ENCODE measurements around the gene SPNS2. TPM values are rescaled to one million over a fixed set of nuclear protein-coding genes. Genes with fewer than 3 reads are reported as not detected.

SPNS2 gene
- total and polyA plus RNA-seq, 3 donors from 2014 or later: 6.7 to 11.5 (median 8.0) TPM

- TF ChIP-seq POLR2A (IDR thresholded peaks at IDR 0.05) (no peak), CTCF (IDR thresholded peaks at IDR 0.05) (no peak)
- H3K4me1 ChIP-seq: peaks cover 11% of the 10 kb centered on the region
- DNase-seq: no peak
- no peaks in the 10 kb centered on the region for H3K36me3 ChIP-seq (ENCODE audit: low read depth, missing control alignments)
- H3K27me3 ChIP-seq: no peaks in the 10 kb centered on the region
- WGBS, 2 donors: 59 to 73% methylated on average over 4 to 7 of the region's 7 CpGs
- no peaks in the 10 kb centered on the region for H3K9me3 ChIP-seq
- H3K27ac ChIP-seq: no peak overlapping the region
- intact Hi-C loops (cut with DNase I; ENCODE audit: low total_unique reads): no loop called here
- H3K4me3 ChIP-seq: no peak overlapping the region
Measured at GRCh38 chr17:4582101-4582501, 83.4 kb downstream of the SPNS2 start.

- intact Hi-C loops (cut with DNase I; ENCODE audit: low total_unique reads): no loop called here
- H3K4me3 ChIP-seq: no peak overlapping the region
Measured at GRCh38 chr17:4582691-4583090, 84.0 kb downstream of the SPNS2 start.

GRCh38 chr17:4583206-4583605, 84.5 kb downstream of the SPNS2 start:
- WGBS, 2 donors: 74 to 90% methylated on average over 3 of the region's 3 CpGs
- no peak for TF ChIP-seq CTCF (IDR thresholded peaks at IDR 0.05)
- no peak for TF ChIP-seq POLR2A (IDR thresholded peaks at IDR 0.05)
- no peak overlapping the region for H3K27ac ChIP-seq
- H3K9me3 ChIP-seq: no peaks in the 10 kb centered on the region
- H3K27me3 ChIP-seq: no peaks in the 10 kb centered on the region
- intact Hi-C loops (cut with DNase I; ENCODE audit: low total_unique reads): no loop called here
- no peaks in the 10 kb centered on the region for H3K36me3 ChIP-seq (ENCODE audit: low read depth, missing control alignments)
- no peak overlapping the region for H3K4me3 ChIP-seq
- H3K4me1 ChIP-seq: peaks cover 6% of the 10 kb centered on the region
- DNase-seq: no peak

More at GRCh38 chr17:4582691-4583090, 84.0 kb downstream of the SPNS2 start:
- H3K27me3 ChIP-seq: no peaks in the 10 kb centered on the region
- 87 to 94% methylated on average over 7 to 8 of the region's 8 CpGs for WGBS, 2 donors
- H3K36me3 ChIP-seq (ENCODE audit: low read depth, missing control alignments): no peaks in the 10 kb centered on the region
- no peak for DNase-seq
- no peak overlapping the region for H3K27ac ChIP-seq
- TF ChIP-seq POLR2A (IDR thresholded peaks at IDR 0.05) (no peak), CTCF (IDR thresholded peaks at IDR 0.05) (no peak)
- no peaks in the 10 kb centered on the region for H3K9me3 ChIP-seq
- peaks cover 6% of the 10 kb centered on the region for H3K4me1 ChIP-seq

GRCh38 chr17:4583782-4584100, 85.1 kb downstream of the SPNS2 start:
- H3K4me3 ChIP-seq: peak overlapping the region; percentile 44 to 54
- no peaks in the 10 kb centered on the region for H3K9me3 ChIP-seq
- H3K4me1 ChIP-seq: peaks cover 6% of the 10 kb centered on the region
- no peak for TF ChIP-seq CTCF (IDR thresholded peaks at IDR 0.05)
- no peak for TF ChIP-seq POLR2A (IDR thresholded peaks at IDR 0.05)
- no peaks in the 10 kb centered on the region for H3K36me3 ChIP-seq (ENCODE audit: low read depth, missing control alignments)
- 16 to 30% methylated on average over 12 of the region's 12 CpGs for whole genome bisulfite sequencing, 2 donors
- H3K27me3 ChIP-seq: no peaks in the 10 kb centered on the region
- DNase-seq: no peak
- intact Hi-C loops (cut with DNase I; ENCODE audit: low total_unique reads): no loop called here
- H3K27ac ChIP-seq: no peak overlapping the region

- intact Hi-C loops (cut with DNase I; ENCODE audit: low total_unique reads): no loop called here
- H3K4me1 ChIP-seq: peaks cover 6% of the 10 kb centered on the region
- WGBS, 2 donors: 0 to 1% methylated on average over 2 to 46 of the region's 100 CpGs
- DNase-seq: peak; percentile 54
- no peaks in the 10 kb centered on the region for H3K9me3 ChIP-seq
- no peak within 1 kb of the TSS for H3K27ac ChIP-seq
- no peaks in the 10 kb centered on the region for H3K36me3 ChIP-seq (ENCODE audit: low read depth, missing control alignments)
- no peaks in the 10 kb centered on the region for H3K27me3 ChIP-seq
- no peak for TF ChIP-seq CTCF (IDR thresholded peaks at IDR 0.05)
- TF ChIP-seq POLR2A (IDR thresholded peaks at IDR 0.05): no peak
- H3K4me3 ChIP-seq: peak within 1 kb of the TSS; percentile 44 to 54
Measured at GRCh38 chr17:4584101-4584916, 85.6 kb downstream of the SPNS2 start, which contains the start of gene SMTNL2. TSS of gene SMTNL2 (plus strand) at chr17:4584529. CDS start at chr17:4584606, 77 bp downstream.
